Measurements from ENCODE around the gene CLNS1A. TPM values are rescaled to one million over a fixed set of nuclear protein-coding genes. Genes with fewer than 3 reads are reported as not detected.

CLNS1A gene
- total and polyA plus RNA-seq, 2 experiments from 2014 or later: 77.3 to 137 TPM

DNA sequence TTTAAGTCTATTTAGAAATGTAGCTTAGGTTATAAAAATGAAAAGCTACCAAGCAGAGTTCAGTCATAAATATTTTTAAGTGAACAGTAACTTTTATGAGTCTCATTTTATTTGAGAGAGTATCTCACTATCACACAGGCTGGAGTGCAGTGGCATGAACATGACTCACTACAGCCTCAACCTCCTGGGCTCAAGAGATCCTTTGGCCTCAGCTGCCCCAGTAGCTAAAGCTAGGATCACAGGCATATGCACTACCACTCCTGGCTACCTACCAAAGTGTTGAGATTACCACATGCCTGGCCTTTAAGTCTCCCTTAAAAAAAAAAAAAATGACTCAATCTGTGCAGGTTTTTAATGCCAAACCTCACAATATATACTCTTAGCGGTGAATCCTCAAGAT is 34.7 kb upstream of the CLNS1A start:
- TF ChIP-seq EZH2phosphoT487 (IDR thresholded peaks at IDR 0.05; ENCODE audit: low read depth, severe bottlenecking, unreplicated experiment): no peak
- Histone ChIP-seq H3K27ac (peak overlapping the region; percentile 57), H3K4me1 (ENCODE audit: insufficient read depth) (peaks cover 8% of the 10 kb centered on the region), H2AFZ (no peak overlapping the region), H4K20me1 (ENCODE audit: insufficient read depth, poor library complexity, severe bottlenecking) (no peaks in the 10 kb centered on the region), H3K4me3 (no peak overlapping the region), H3K36me3 (replicated peaks; ENCODE audit: insufficient read depth, low read depth) (peaks cover 5% of the 10 kb centered on the region), H3K27me3 (no peaks in the 10 kb centered on the region), H3K79me2 (no peaks in the 10 kb centered on the region), H3K4me2 (no peak overlapping the region), H3K9me2 (replicated peaks; ENCODE audit: insufficient read depth) (no peaks in the 10 kb centered on the region), H3K9me3 (ENCODE audit: low read depth) (no peaks in the 10 kb centered on the region)
- 90% methylated on average over 1 of the region's 1 CpG for WGBS (ENCODE audit: low lambda C conversion rate, missing lambda C conversion rate)
- peak; percentile 73 for DNase-seq (ENCODE audit: low spot score)

GRCh38 chr11:77669848-77670511 is 32.4 kb upstream of the CLNS1A start:
- Histone ChIP-seq H3K27ac (peak overlapping the region; percentile 58), H2AFZ (no peak overlapping the region), H3K27me3 (no peaks in the 10 kb centered on the region), H3K9me3 (ENCODE audit: low read depth) (no peaks in the 10 kb centered on the region), H3K4me2 (no peak overlapping the region), H3K36me3 (replicated peaks; ENCODE audit: insufficient read depth, low read depth) (peaks cover 5% of the 10 kb centered on the region), H3K9me2 (replicated peaks; ENCODE audit: insufficient read depth) (no peaks in the 10 kb centered on the region), H4K20me1 (ENCODE audit: insufficient read depth, poor library complexity, severe bottlenecking) (no peaks in the 10 kb centered on the region), H3K79me2 (no peaks in the 10 kb centered on the region), H3K4me1 (ENCODE audit: insufficient read depth) (peaks cover 8% of the 10 kb centered on the region), H3K4me3 (no peak overlapping the region)
- TF ChIP-seq EZH2phosphoT487 (IDR thresholded peaks at IDR 0.05; ENCODE audit: low read depth, severe bottlenecking, unreplicated experiment) (no peak), EZH2 (IDR thresholded peaks at IDR 0.05; ENCODE audit: borderline replicate concordance) (no peak)
- TF ChIP-seq, protein P1, sequence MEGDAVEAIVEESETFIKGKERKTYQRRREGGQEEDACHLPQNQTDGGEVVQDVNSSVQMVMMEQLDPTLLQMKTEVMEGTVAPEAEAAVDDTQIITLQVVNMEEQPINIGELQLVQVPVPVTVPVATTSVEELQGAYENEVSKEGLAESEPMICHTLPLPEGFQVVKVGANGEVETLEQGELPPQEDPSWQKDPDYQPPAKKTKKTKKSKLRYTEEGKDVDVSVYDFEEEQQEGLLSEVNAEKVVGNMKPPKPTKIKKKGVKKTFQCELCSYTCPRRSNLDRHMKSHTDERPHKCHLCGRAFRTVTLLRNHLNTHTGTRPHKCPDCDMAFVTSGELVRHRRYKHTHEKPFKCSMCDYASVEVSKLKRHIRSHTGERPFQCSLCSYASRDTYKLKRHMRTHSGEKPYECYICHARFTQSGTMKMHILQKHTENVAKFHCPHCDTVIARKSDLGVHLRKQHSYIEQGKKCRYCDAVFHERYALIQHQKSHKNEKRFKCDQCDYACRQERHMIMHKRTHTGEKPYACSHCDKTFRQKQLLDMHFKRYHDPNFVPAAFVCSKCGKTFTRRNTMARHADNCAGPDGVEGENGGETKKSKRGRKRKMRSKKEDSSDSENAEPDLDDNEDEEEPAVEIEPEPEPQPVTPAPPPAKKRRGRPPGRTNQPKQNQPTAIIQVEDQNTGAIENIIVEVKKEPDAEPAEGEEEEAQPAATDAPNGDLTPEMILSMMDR (IDR thresholded peaks at IDR 0.05; ENCODE audit: poor library complexity): no peak
- DNase-seq (ENCODE audit: low spot score): peak; percentile 30
- WGBS (ENCODE audit: low lambda C conversion rate, missing lambda C conversion rate): 77% methylated on average over 2 of the region's 2 CpGs

DNA sequence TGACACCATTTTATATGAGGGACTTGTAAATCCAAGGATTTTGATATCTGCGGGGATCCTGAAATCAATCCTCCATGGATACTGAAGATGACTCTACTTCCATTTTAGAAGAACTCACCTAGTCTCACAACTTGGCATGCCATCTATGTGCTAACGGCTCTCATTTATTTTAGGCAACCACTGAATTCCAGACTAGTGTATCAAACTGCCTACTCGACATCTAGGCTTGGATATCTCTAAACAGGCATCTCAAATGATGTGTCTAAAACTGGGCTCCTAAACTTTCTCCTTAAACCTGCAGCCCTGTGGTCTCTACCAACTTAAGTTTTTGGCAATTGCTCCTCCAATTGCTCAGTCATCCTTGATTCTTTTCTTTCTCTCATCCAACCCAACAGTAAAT is 31.2 kb upstream of the CLNS1A start:
- Histone ChIP-seq H2AFZ (no peak overlapping the region), H3K4me1 (ENCODE audit: insufficient read depth) (peaks cover 8% of the 10 kb centered on the region), H3K4me2 (no peak overlapping the region), H3K36me3 (replicated peaks; ENCODE audit: insufficient read depth, low read depth) (no peaks in the 10 kb centered on the region), H3K79me2 (no peaks in the 10 kb centered on the region), H3K9me3 (ENCODE audit: low read depth) (no peaks in the 10 kb centered on the region), H3K9me2 (replicated peaks; ENCODE audit: insufficient read depth) (no peaks in the 10 kb centered on the region), H3K27me3 (no peaks in the 10 kb centered on the region), H4K20me1 (ENCODE audit: insufficient read depth, poor library complexity, severe bottlenecking) (no peaks in the 10 kb centered on the region), H3K27ac (no peak overlapping the region), H3K4me3 (no peak overlapping the region)
- TF ChIP-seq, protein P1 (IDR thresholded peaks at IDR 0.05; ENCODE audit: poor library complexity): no peak
- no peak for TF ChIP-seq EZH2phosphoT487 (IDR thresholded peaks at IDR 0.05; ENCODE audit: low read depth, severe bottlenecking, unreplicated experiment)
- TF ChIP-seq EZH2 (IDR thresholded peaks at IDR 0.05; ENCODE audit: borderline replicate concordance): no peak
- no peak for DNase-seq (ENCODE audit: low spot score)
- 99% methylated on average over 3 of the region's 3 CpGs for WGBS (ENCODE audit: low lambda C conversion rate, missing lambda C conversion rate)

DNA sequence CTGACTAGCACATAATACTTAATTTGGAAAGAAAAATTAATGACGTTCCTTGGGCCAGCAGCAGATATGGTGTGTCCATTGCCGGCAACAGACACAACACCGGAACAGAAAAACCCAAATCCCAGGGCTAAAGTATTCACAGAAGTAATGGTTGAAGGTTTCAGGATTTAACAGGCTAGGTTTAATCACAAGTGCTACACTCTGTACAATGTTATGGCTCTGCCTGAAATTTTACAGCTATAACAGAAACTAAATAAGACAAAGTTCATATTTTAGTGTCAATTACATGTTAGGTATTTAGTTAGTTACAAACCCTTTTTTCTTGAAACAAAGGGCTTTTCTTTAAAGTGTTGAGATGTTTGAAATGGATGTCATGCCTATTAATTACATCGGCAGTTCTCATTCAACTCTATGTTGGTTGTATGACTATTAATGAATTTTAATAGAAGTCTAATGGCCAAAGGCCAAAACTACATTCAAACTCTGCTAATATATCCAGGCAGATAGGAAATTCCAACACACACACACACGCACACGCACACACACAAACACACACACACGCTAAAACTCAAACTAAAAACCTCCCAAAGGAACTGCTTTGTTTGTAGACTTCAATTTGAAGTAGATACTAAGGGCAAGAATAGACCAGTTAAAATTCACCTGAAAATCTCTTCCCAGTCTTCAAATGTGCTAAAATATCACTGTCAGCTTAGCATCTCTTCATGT is 27.8 kb upstream of the CLNS1A start:
- no peak overlapping the region for H2AFZ ChIP-seq
- no peaks in the 10 kb centered on the region for H3K36me3 ChIP-seq (replicated peaks; ENCODE audit: insufficient read depth, low read depth)
- peaks cover 4% of the 10 kb centered on the region for H3K4me1 ChIP-seq (ENCODE audit: insufficient read depth)
- no peaks in the 10 kb centered on the region for H4K20me1 ChIP-seq (ENCODE audit: insufficient read depth, poor library complexity, severe bottlenecking)
- no peak for DNase-seq (ENCODE audit: low spot score)
- H3K27me3 ChIP-seq: no peaks in the 10 kb centered on the region
- no peak overlapping the region for H3K4me3 ChIP-seq
- H3K9me2 ChIP-seq (replicated peaks; ENCODE audit: insufficient read depth): no peaks in the 10 kb centered on the region
- H3K9me3 ChIP-seq (ENCODE audit: low read depth): no peaks in the 10 kb centered on the region
- no peak overlapping the region for H3K4me2 ChIP-seq
- TF ChIP-seq EZH2phosphoT487 (IDR thresholded peaks at IDR 0.05; ENCODE audit: low read depth, severe bottlenecking, unreplicated experiment): no peak
- TF ChIP-seq, protein P1 (IDR thresholded peaks at IDR 0.05; ENCODE audit: poor library complexity): no peak
- TF ChIP-seq EZH2 (IDR thresholded peaks at IDR 0.05; ENCODE audit: borderline replicate concordance): no peak
- H3K27ac ChIP-seq: peak overlapping the region; percentile 31
- no peaks in the 10 kb centered on the region for H3K79me2 ChIP-seq
- WGBS (ENCODE audit: low lambda C conversion rate, missing lambda C conversion rate): 84% methylated on average over 7 of the region's 7 CpGs
